Gastrocnemius medialis (tissue), 4 donors: Measurements from ENCODE around the gene PDAP1.

Experiments
- CTCF ChIP-seq, 5 experiments: fragments of 450-650 bp in 3 of 5; fragments of 200-600 bp in 2 of 5; sonication (generic) in 2 of 5; IDR thresholded peaks in 4 of 5; conservative IDR thresholded peaks in 1 of 5; 1 replicate in 4 of 5; 2 replicates in 1 of 5; pipeline ENCODE4 v1.5.1; 2016 to 2019; ENCODE audit warnings: antibody characterized with exemption in 5 of 5, mild to moderate bottlenecking in 3 of 5, moderate library complexity in 3 of 5
- POLR2A ChIP-seq, 2 donors: fragments of 450-650 bp; IDR thresholded peaks; one replicate each; pipeline ENCODE4 v1.6.1; 2017; ENCODE audit warnings: antibody characterized with exemption in 2 of 2, mild to moderate bottlenecking in 2 of 2, moderate library complexity in 2 of 2

GRCh38 chr7:99399597-99399996, 8.8 kb downstream of the PDAP1 start:
- no peak for TF ChIP-seq CTCF (IDR thresholded peaks at IDR 0.05 in 4 of 5, conservative IDR thresholded peaks at IDR 0.05 in 1 of 5)
- TF ChIP-seq POLR2A (IDR thresholded peaks at IDR 0.05): no peak
